Measurements from ENCODE around the gene TERF2IP. TPM values are rescaled to one million over a fixed set of nuclear protein-coding genes. Genes with fewer than 3 reads are reported as not detected.

The TERF2IP gene
- total and polyA plus RNA-seq, 2 donors from 2014 or later, result 58.0 to 72.8 TPM

GRCh38 chr16:75658175-75658574 lies 10.6 kb downstream of the TERF2IP start:
- Histone ChIP-seq H3K36me3 (ENCODE audit: control insufficient read depth in 2 of 3, insufficient read depth in 3 of 3, low read length in 3 of 3) (peaks cover 13 to 39% (median 29%) of the 10 kb centered on the region in 3 donors), H3K4me3 (ENCODE audit: low read length in 3 of 3) (no peak overlapping the region), H3K9ac (ENCODE audit: low read length in 3 of 3) (no peak overlapping the region), H3K27me3 (ENCODE audit: control insufficient read depth, insufficient read depth, low read length) (no peaks in the 10 kb centered on the region), H3K9me3 (ENCODE audit: control insufficient read depth in 2 of 3, insufficient read depth in 1 of 3, low read length in 3 of 3) (no peaks in the 10 kb centered on the region), H3K4me1 (ENCODE audit: control insufficient read depth in 2 of 3, insufficient read depth in 2 of 3, low read depth in 1 of 3, low read length in 3 of 3) (peaks cover 0 to 5% (median 0%) of the 10 kb centered on the region in 3 donors), H3K27ac (ENCODE audit: low read depth in 2 of 2, low read length in 2 of 2) (no peak overlapping the region)
- intact Hi-C loops (cut with DNase I), result loop anchor here (10.0 kb wide), 1 partner anchor 107 kb away; no protein-coding TSS in a partner anchor
- no peak for TF ChIP-seq CTCF (IDR thresholded peaks at IDR 0.05; ENCODE audit: borderline replicate concordance, extremely low read depth, insufficient read depth)
- FAIRE-seq (no peak), DNase-seq (no peak)

- no peak overlapping the region for H3K9ac ChIP-seq (ENCODE audit: low read length in 3 of 3)
- H3K27me3 ChIP-seq (ENCODE audit: control insufficient read depth, insufficient read depth, low read length), result no peaks in the 10 kb centered on the region
- DNase-seq (no peak), FAIRE-seq (no peak)
- TF ChIP-seq CTCF (IDR thresholded peaks at IDR 0.05; ENCODE audit: borderline replicate concordance, extremely low read depth, insufficient read depth), result no peak
- H3K36me3 ChIP-seq (ENCODE audit: control insufficient read depth in 2 of 3, insufficient read depth in 3 of 3, low read length in 3 of 3), result peaks cover 12 to 30% (median 24%) of the 10 kb centered on the region in 3 donors
- intact Hi-C loops (cut with DNase I), result no loop called here
- H3K4me1 ChIP-seq (ENCODE audit: control insufficient read depth in 2 of 3, insufficient read depth in 2 of 3, low read depth in 1 of 3, low read length in 3 of 3), result peaks cover 0 to 2% (median 0%) of the 10 kb centered on the region in 3 donors
- no peak overlapping the region for H3K4me3 ChIP-seq (ENCODE audit: low read length in 3 of 3)
- H3K9me3 ChIP-seq (ENCODE audit: control insufficient read depth in 2 of 3, insufficient read depth in 1 of 3, low read length in 3 of 3), result no peaks in the 10 kb centered on the region
- no peak overlapping the region for H3K27ac ChIP-seq (ENCODE audit: low read depth in 2 of 2, low read length in 2 of 2)
Measured at GRCh38 chr16:75660321-75660720, 12.7 kb downstream of the TERF2IP start.

- H3K27ac ChIP-seq (ENCODE audit: low read depth in 2 of 2, low read length in 2 of 2), result no peak overlapping the region
- no peak overlapping the region for H3K4me3 ChIP-seq (ENCODE audit: low read length in 3 of 3)
- peaks cover 7 to 25% (median 20%) of the 10 kb centered on the region in 3 donors for H3K36me3 ChIP-seq (ENCODE audit: control insufficient read depth in 2 of 3, insufficient read depth in 3 of 3, low read length in 3 of 3)
- H3K9me3 ChIP-seq (ENCODE audit: control insufficient read depth in 2 of 3, insufficient read depth in 1 of 3, low read length in 3 of 3), result no peaks in the 10 kb centered on the region
- intact Hi-C loops (cut with DNase I), result no loop called here
- DNase-seq, result no peak
- H3K27me3 ChIP-seq (ENCODE audit: control insufficient read depth, insufficient read depth, low read length), result no peaks in the 10 kb centered on the region
- H3K9ac ChIP-seq (ENCODE audit: low read length in 3 of 3), result no peak overlapping the region
- FAIRE-seq, result no peak
- no peak for TF ChIP-seq CTCF (IDR thresholded peaks at IDR 0.05; ENCODE audit: borderline replicate concordance, extremely low read depth, insufficient read depth)
- peaks cover 0 to 2% (median 0%) of the 10 kb centered on the region in 3 donors for H3K4me1 ChIP-seq (ENCODE audit: control insufficient read depth in 2 of 3, insufficient read depth in 2 of 3, low read depth in 1 of 3, low read length in 3 of 3)
Measured at GRCh38 chr16:75660726-75661302, 13.2 kb downstream of the TERF2IP start.

- Histone ChIP-seq H3K4me3 (ENCODE audit: low read length in 3 of 3) (no peak overlapping the region), H3K36me3 (ENCODE audit: control insufficient read depth in 2 of 3, insufficient read depth in 3 of 3, low read length in 3 of 3) (no peaks in the 10 kb centered on the region), H3K9me3 (ENCODE audit: control insufficient read depth in 2 of 3, insufficient read depth in 1 of 3, low read length in 3 of 3) (no peaks in the 10 kb centered on the region), H3K27me3 (ENCODE audit: control insufficient read depth, insufficient read depth, low read length) (no peaks in the 10 kb centered on the region), H3K9ac (ENCODE audit: low read length in 3 of 3) (no peak overlapping the region), H3K4me1 (ENCODE audit: control insufficient read depth in 2 of 3, insufficient read depth in 2 of 3, low read depth in 1 of 3, low read length in 3 of 3) (no peaks in the 10 kb centered on the region), H3K27ac (ENCODE audit: low read depth in 2 of 2, low read length in 2 of 2) (no peak overlapping the region)
- no peak for FAIRE-seq
- intact Hi-C loops (cut with DNase I), result no loop called here
- no peak for DNase-seq
- TF ChIP-seq CTCF (IDR thresholded peaks at IDR 0.05; ENCODE audit: borderline replicate concordance, extremely low read depth, insufficient read depth), result no peak
Measured at GRCh38 chr16:75667503-75667902, 19.9 kb downstream of the TERF2IP start.

Measured in kidney (tissue), 14 donors.